NB4 (cell line): Measurements from ENCODE around the gene OR6B2.

Experiments
- MYC ChIP-seq: IDR thresholded peaks from 2 replicates; pipeline ENCODE4 v1.6.1; 2011; ENCODE audit warnings: low read depth, low read length
- POLR2A ChIP-seq: IDR thresholded peaks from 2 replicates; pipeline ENCODE4 v1.6.1; 2011; ENCODE audit warnings: mild to moderate bottlenecking; ENCODE audit not compliant: insufficient read length; ENCODE audit errors: extremely low read depth
- TF ChIP-seq, protein P1 (sequence below): IDR thresholded peaks from one replicate; pipeline ENCODE4 v1.5.1; 2012; ENCODE audit warnings: low read depth, low read length
- TF ChIP-seq, protein P2 (sequence below): IDR thresholded peaks from 2 replicates; pipeline ENCODE4 v1.6.1; 2011; ENCODE audit warnings: low read depth, low read length

GRCh38 chr2:240066489-240066888, 36.3 kb upstream of the OR6B2 start:
- TF ChIP-seq POLR2A (no peak), MYC (no peak)
- TF ChIP-seq, protein P1, sequence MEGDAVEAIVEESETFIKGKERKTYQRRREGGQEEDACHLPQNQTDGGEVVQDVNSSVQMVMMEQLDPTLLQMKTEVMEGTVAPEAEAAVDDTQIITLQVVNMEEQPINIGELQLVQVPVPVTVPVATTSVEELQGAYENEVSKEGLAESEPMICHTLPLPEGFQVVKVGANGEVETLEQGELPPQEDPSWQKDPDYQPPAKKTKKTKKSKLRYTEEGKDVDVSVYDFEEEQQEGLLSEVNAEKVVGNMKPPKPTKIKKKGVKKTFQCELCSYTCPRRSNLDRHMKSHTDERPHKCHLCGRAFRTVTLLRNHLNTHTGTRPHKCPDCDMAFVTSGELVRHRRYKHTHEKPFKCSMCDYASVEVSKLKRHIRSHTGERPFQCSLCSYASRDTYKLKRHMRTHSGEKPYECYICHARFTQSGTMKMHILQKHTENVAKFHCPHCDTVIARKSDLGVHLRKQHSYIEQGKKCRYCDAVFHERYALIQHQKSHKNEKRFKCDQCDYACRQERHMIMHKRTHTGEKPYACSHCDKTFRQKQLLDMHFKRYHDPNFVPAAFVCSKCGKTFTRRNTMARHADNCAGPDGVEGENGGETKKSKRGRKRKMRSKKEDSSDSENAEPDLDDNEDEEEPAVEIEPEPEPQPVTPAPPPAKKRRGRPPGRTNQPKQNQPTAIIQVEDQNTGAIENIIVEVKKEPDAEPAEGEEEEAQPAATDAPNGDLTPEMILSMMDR = no peak
- TF ChIP-seq, protein P2, sequence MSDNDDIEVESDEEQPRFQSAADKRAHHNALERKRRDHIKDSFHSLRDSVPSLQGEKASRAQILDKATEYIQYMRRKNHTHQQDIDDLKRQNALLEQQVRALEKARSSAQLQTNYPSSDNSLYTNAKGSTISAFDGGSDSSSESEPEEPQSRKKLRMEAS = no peak
